ENCODE data around the gene RFPL2.

DNA sequence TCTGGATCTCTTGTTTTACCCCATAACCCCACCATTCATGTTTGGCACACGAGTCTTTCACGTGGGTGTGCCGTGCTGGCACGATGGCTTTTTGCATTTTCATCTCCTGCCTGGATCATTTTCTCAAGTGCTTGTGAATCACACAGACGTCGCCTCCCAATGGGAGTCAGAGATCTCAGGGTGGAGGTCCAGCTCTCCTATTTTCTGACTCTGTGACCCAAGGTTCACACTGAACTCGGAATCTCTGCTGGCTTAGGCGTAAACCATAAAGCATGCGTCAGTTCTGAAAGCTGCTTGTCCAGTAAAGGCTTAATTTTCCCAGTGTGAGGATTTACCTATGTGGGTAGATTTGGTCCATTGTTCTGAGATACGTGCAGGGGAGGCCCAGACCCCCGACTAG lies 29.8 kb downstream of the RFPL2 start:
- TF ChIP-seq, protein P1, sequence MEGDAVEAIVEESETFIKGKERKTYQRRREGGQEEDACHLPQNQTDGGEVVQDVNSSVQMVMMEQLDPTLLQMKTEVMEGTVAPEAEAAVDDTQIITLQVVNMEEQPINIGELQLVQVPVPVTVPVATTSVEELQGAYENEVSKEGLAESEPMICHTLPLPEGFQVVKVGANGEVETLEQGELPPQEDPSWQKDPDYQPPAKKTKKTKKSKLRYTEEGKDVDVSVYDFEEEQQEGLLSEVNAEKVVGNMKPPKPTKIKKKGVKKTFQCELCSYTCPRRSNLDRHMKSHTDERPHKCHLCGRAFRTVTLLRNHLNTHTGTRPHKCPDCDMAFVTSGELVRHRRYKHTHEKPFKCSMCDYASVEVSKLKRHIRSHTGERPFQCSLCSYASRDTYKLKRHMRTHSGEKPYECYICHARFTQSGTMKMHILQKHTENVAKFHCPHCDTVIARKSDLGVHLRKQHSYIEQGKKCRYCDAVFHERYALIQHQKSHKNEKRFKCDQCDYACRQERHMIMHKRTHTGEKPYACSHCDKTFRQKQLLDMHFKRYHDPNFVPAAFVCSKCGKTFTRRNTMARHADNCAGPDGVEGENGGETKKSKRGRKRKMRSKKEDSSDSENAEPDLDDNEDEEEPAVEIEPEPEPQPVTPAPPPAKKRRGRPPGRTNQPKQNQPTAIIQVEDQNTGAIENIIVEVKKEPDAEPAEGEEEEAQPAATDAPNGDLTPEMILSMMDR (IDR thresholded peaks at IDR 0.05; ENCODE audit: extremely low read depth in 1 of 2, insufficient read depth in 1 of 2, low read depth in 1 of 2, low read length in 2 of 2) = no peak
- TF ChIP-seq, protein P2, sequence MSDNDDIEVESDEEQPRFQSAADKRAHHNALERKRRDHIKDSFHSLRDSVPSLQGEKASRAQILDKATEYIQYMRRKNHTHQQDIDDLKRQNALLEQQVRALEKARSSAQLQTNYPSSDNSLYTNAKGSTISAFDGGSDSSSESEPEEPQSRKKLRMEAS (IDR thresholded peaks at IDR 0.05; ENCODE audit: insufficient read depth, insufficient read length) = no peak
- TF ChIP-seq JUN (IDR thresholded peaks at IDR 0.05; ENCODE audit: borderline replicate concordance, insufficient read depth, insufficient read length, low read depth) = no peak
